ENCODE data around the gene SUFU. TPM values are rescaled to one million over a fixed set of nuclear protein-coding genes. Genes with fewer than 3 reads are reported as not detected.

SUFU gene
- total and polyA plus RNA-seq, 2 donors (not counting 1 experiment from before 2014, with no cell fraction given): 4.8 to 13.3 TPM

DNA sequence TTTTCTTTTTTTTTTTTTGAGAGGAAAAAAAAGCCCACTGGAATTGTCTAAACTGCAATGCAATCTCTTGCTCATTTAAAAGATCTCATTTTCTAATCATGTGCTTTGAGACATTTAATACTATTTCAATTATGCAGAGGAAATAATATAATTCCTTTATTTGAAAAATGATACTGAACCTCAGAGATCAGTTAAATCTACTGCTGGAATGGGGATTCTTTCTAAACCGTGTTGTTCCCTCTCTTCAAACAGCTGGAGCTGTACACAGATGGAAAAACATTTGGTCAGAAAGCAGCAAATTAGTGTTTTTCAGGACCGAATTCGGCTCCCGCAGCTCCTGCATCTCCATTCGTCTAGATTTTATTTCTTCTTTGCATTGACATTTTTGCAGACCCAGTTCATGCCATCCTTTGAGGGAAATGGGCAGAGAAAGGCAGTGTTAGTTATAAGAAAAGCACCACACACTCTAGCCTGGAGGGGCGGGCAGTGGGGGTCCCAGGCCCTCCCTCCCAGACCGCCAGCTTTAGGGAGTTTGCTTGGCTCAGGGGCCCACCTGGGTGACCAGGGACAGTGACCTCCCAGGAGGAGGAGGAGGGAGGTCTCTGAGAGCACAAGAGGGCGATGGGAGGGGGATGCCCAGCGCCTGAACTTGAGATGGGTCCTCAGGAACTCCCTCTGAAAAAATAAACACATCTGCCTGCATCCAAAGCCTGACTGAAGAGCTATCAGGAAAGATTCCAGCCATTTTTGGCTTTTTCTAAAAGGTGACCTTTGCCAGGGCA is 173.0 kb downstream of the SUFU start:
- no peaks in the 10 kb centered on the region for H3K27me3 Mint-ChIP-seq
- Histone ChIP-seq H3K27me3 (replicated peaks in 1 of 4; ENCODE audit: control extremely low read depth in 1 of 4, control insufficient read depth in 3 of 4, insufficient read depth in 4 of 4, low read length in 3 of 4) (no peaks in the 10 kb centered on the region), H2AFZ (ENCODE audit: insufficient read depth, low read depth, low read length, poor library complexity, severe bottlenecking) (no peak overlapping the region), H3K4me3 (ENCODE audit: control extremely low read depth in 1 of 5, extremely low read depth in 1 of 5, insufficient read depth in 1 of 5, low read depth in 2 of 5, low read length in 4 of 5) (no peak overlapping the region), H3K9me3 (ENCODE audit: control extremely low read depth in 1 of 3, control insufficient read depth in 2 of 3, insufficient read depth in 1 of 3, low read length in 2 of 3) (no peaks in the 10 kb centered on the region), H3K4me2 (replicated peaks; ENCODE audit: low read depth, low read length, poor library complexity, severe bottlenecking) (peak overlapping the region; percentile 38), H3K4me1 (ENCODE audit: control insufficient read depth in 2 of 2, insufficient read depth in 2 of 2, low read length in 2 of 2) (peaks cover 31 to 34% of the 10 kb centered on the region in 2 donors), H3K27ac (ENCODE audit: low read length in 2 of 2) (no peak overlapping the region), H3K36me3 (replicated peaks in 1 of 2; ENCODE audit: control extremely low read depth in 1 of 2, control insufficient read depth in 1 of 2, extremely low read depth in 1 of 2, insufficient read depth in 2 of 2, low read length in 1 of 2) (no peaks in the 10 kb centered on the region), H3K79me2 (ENCODE audit: control insufficient read depth, insufficient read depth, low read length) (no peaks in the 10 kb centered on the region), H4K20me1 (ENCODE audit: control insufficient read depth, insufficient read depth, low read length, poor library complexity, severe bottlenecking) (no peaks in the 10 kb centered on the region), H3K9ac (ENCODE audit: low read length) (no peak overlapping the region)
- TF ChIP-seq EZH2 (IDR thresholded peaks at IDR 0.05; ENCODE audit: borderline replicate concordance, insufficient read depth, low read depth, low read length, poor library complexity, severe bottlenecking): no peak
- TF ChIP-seq, protein P1, sequence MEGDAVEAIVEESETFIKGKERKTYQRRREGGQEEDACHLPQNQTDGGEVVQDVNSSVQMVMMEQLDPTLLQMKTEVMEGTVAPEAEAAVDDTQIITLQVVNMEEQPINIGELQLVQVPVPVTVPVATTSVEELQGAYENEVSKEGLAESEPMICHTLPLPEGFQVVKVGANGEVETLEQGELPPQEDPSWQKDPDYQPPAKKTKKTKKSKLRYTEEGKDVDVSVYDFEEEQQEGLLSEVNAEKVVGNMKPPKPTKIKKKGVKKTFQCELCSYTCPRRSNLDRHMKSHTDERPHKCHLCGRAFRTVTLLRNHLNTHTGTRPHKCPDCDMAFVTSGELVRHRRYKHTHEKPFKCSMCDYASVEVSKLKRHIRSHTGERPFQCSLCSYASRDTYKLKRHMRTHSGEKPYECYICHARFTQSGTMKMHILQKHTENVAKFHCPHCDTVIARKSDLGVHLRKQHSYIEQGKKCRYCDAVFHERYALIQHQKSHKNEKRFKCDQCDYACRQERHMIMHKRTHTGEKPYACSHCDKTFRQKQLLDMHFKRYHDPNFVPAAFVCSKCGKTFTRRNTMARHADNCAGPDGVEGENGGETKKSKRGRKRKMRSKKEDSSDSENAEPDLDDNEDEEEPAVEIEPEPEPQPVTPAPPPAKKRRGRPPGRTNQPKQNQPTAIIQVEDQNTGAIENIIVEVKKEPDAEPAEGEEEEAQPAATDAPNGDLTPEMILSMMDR (IDR thresholded peaks at IDR 0.05): no peak
- 100% methylated on average over 3 of the region's 9 CpGs for WGBS (ENCODE audit: insufficient coverage)
- ATAC-seq (ENCODE audit: low read depth) (no peak), DNase-seq (no peak)
- no peaks in the 10 kb centered on the region for H3K9me3 Mint-ChIP-seq (ENCODE audit: insufficient read depth)
- ChIA-PET CTCF (interaction anchor here (0.7 to 7.3 kb wide), 9 partner anchors 13 to 284 kb away, joined by 3 to 50 read pairs (median 4); partner anchors contain the start of genes ARL3, SFXN2 and TRIM8), POLR2A (interaction anchor here (0.6 to 6.0 kb wide), 3 partner anchors 16 to 165 kb away, joined by 3 to 49 read pairs (median 10); partner anchors contain the start of gene TRIM8)
- H3K4me1 Mint-ChIP-seq: peaks cover 42% of the 10 kb centered on the region
- H3K27ac Mint-ChIP-seq: peak overlapping the region; percentile 60
- H3K4me3 Mint-ChIP-seq: no peak overlapping the region
- intact Hi-C loops (cut with micrococcal nuclease): loop anchor here (2.0 to 5.0 kb wide), 2 partner anchors 32 to 36 kb away; partner anchors contain the start of genes ARL3, SFXN2 and TRIM8

Data from B cell (primary cell).